VCaP (cell line): ENCODE measurements around the gene FGF14.

ENCODE experiments used
- H3K27ac ChIP-seq: fragments of 450-650 bp; 2 replicates; pipeline ENCODE4 v1.5.1; 2017
- CTCF ChIP-seq: fragments of 450-650 bp; conservative IDR thresholded peaks from 2 replicates; pipeline ENCODE4 v1.5.1; 2017; ENCODE audit warnings: mild to moderate bottlenecking, moderate library complexity

FGF14 gene

GRCh38 chr13:102401265-102401664, 583 bp downstream of the FGF14 start:
- H3K27ac ChIP-seq: no peak overlapping the region
- no peak for TF ChIP-seq CTCF

GRCh38 chr13:102400675-102401145, 1.1 kb downstream of the FGF14 start:
- no peak for TF ChIP-seq CTCF
- no peak overlapping the region for H3K27ac ChIP-seq

GRCh38 chr13:102399791-102400674, 1.8 kb downstream of the FGF14 start:
- no peak for TF ChIP-seq CTCF
- H3K27ac ChIP-seq: no peak overlapping the region

- no peak overlapping the region for H3K27ac ChIP-seq
- TF ChIP-seq CTCF: no peak
Measured at GRCh38 chr13:102395939-102396338, 5.9 kb downstream of the FGF14 start.

GRCh38 chr13:102395174-102395573, 6.7 kb downstream of the FGF14 start:
- TF ChIP-seq CTCF: no peak
- no peak overlapping the region for H3K27ac ChIP-seq

- H3K27ac ChIP-seq: no peak overlapping the region
- no peak for TF ChIP-seq CTCF
Measured at GRCh38 chr13:102394158-102395053, 7.4 kb downstream of the FGF14 start.
